NCI-H2081 (cell line): Measurements from ENCODE around the gene ESPNL.
"Not testable (repeated sequence)": the region's sequence is repeated elsewhere in the genome, so short reads cannot be mapped to it uniquely, and the experiment has no call there.

Experiments used
- DNase-seq, 2 experiments: peaks; one replicate each; lab custom pipeline; 2025; lab: John Stamatoyannopoulos, UW

ESPNL gene

GRCh38 chr2:238159071-238159539 is 59.0 kb downstream of the ESPNL start:
- no peak for DNase-seq

DNA sequence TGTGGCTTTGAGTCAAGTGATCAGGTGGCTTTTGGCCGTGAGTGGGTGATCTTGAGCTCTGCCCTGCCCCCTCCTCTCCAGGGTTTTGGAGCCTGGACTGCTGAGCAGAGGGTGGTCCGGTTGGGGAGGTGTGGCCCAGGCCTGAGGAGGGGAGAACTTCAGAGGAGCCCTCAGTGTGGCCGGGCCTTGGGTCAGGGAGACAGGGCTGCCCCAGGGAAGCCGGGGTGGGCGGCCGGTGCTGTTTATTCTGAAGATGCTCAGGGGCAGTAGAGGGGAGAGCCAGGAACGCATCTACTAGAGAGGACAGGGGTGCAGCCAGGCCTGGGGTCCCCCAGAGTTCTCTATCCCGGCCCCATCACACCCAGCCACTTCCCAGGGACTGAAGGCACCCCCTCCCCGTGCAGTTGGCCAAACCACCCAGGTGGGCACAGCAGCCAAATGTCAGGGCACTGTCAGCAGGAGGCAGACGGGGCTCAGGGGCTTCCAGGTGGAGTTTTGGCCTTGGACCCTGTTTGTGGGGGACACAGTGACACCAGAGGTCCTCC is 59.6 kb downstream of the ESPNL start:
- no peak for DNase-seq

DNA sequence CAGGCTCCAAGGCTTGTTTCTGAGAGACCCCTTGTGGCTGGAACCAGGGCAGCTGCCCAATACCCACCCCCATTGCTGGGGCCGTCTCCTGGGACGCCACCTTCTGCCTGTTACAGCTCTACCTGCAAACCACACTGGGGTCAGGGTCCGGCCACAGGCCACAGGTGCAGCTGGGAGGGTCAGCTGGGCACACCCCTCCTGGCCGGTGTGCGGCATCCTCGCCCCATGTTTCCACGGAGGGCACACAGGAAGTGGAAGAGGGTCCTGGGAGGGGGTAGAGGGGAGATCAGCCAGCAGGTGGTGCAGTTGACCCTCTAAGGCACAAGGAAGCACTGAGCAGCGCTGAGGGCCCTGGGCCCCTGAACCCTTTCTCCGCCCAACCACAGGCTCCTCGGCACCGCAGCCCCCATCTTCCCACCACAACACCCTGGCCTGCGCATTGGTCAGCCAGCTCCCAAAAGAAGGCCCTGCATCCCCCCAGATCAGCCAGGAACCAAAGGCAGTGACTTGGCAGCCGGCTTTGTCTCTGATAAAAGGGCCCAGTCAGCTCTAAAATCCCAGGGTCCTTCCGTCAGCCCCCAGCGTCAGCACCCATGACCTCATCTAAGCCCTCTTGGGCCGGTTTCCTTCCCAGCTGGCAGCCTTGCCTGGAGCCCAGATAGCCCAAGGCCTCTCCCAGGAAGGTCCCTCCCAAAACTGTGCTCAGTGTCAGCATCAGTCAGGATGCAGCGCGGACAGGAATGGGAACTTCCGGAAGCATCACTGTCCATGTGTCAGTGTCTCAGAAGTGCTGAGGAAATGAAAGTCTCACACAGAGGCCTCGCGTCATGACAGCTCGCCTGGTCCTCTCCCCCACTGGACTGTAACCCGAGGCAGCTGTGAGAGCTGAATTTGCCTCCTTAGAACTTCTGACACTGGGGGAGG is 60.3 kb downstream of the ESPNL start:
- DNase-seq: no peak

DNA sequence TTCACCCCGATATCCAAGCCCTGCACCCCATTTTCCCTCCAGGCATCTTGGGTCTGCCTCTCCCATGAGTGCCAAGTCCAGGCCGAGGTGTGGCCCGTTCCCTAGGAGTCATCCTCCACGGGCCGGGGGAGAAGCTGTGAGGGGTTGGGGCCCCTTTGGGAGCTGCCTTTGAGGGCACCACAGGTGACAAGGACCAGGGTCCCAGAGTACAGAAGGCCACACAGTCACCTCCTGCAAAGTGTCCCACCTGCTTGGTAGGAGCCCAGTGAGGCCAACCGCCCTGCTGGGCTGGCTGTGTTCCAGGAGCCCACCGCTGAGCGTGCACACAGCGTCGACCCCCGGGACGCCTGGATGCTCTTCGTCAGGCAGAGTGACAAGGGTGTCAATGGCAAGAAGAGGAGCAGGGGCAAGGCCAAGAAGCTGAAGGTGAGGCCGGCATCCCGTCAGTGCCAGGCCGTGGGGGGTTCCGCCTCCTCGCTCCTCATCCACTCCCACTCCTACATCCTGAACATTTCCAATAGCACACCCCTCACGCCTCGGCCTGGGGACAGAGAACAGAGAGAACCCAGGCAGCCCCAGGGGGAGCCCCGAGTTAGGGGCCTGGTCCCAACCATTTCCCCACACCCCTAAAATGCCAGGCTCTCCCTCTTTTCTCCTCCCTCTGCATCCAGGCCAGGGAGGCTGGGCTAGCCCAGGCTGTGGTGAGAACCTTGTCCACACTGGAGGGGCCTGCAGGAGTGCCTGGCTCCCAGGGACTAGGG is 61.3 kb downstream of the ESPNL start:
- no peak for DNase-seq

DNA sequence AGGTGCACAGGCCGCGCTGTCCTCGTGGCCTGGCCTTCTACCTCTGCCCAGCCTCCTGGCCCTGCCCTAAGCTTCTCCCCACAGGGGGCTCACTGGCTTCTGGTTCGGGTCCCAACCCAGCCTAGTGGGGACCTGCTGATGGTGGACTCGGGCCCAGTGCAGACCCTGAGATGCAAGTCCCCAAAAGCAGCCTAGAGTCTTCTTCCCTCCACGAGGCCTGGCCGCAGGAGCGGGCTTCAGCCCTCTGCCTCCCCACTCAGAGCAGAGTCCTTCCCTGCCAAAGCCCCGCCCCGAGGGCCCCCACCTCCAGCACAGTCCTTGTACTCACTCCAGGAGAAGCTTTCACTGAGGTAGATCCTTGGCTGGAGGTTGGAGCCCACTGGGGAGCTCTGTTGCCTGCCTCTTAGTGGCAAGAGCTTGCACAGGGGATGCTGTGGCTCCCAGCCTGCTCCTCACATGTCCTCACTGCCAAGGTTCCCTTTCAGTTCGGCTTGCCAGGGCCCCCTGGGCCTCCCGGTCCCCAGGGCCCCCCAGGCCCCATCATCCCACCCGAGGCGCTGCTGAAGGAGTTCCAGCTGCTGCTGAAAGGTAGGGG is 62.2 kb downstream of the ESPNL start:
- no peak for DNase-seq

GRCh38 chr2:238162846-238163441 is 62.8 kb downstream of the ESPNL start:
- no peak for DNase-seq

DNA sequence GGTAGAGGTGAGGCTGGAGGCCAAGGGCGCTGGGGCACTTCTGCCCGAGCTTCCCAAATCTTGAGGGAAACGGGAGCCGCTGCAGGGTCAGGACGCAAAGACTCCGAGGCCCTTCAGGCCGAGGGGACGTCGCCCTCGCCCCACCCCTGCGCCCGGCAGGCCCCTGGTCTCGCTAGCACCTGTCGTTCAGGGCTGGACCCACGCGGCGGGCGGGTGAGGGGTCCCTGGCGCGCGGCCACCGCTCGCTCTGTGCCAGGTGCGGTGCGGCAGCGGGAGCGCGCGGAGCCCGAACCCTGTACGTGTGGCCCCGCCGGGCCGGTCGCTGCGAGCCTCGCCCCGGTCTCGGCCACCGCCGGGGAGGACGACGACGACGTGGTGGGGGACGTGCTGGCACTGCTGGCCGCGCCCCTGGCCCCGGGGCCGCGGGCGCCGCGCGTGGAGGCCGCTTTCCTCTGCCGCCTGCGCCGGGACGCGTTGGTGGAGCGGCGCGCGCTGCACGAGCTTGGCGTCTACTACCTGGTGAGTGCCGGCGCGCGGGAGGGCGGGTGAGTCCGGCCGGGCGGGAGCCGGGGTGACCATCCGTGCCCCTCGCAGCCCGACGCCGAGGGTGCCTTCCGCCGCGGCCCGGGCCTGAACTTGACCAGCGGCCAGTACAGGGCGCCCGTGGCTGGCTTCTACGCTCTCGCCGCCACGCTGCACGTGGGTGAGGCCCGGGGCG is 63.5 kb downstream of the ESPNL start:
- DNase-seq: no peak

DNA sequence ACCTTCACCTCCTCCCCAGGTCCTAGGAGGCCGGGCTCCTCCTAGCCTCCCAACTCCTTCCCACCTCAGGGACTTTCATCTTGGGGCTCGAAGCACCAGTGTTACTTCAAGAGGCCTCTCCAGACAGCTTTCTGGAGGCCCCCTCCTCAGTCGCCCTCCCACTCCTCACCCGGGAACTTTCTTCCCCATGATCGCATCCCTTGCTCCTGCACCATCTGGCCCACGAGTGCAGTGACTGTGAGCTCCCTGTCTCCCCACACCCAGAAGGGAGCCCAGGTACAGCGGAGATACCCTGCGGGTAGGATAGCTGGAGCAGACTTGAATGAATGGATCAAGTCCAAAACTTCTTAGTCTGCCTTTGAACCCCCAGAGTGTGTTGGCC is 64.8 kb downstream of the ESPNL start:
- no peak for DNase-seq

GRCh38 chr2:238165288-238165921 is 65.3 kb downstream of the ESPNL start:
- no peak for DNase-seq

DNA sequence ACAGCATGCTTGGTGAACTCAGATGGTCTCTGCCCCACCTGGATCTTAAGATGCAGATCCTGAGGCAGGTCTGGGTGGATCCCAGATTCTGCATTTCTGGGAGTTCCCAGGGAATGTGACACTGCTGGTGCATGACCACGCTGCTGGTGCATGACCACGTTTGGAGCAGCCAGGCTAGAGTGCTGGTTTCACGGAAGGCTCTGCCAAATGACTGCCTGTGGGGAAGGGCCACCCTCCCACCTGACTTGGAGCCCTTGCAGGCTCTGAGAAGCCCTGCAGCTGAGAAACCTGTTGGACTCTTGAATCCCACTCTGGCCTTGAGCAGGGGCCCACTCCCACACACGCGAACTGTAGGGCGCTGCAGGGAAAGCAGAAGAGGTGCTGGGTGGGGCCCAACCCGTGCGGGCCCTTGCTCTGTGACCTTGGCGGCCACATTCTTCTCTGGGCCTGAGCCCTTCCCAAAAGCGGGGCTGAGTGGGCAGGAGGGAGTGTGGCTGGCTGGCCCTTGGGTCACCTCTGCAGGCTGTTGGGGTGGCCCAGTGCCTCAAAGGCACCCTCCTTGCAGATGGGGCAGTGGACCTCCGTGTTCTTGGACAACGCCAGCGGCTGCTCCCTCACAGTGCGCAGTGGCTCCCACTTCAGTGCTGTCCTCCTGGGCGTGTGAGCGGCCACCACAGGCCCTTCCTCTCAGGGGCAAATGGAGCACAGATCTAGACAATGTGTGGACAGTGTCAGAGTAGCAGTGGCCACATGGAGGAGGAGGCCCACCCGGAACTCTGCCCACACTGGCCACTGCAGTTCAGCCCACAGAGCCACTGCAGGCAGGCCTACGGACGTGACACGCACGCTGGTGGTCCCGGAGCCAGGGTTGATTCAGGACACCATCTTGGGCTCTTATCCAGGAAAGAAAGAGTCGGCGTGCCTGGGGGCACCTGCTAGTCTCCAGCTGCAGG is 66.5 kb downstream of the ESPNL start:
- no peak for DNase-seq

DNA sequence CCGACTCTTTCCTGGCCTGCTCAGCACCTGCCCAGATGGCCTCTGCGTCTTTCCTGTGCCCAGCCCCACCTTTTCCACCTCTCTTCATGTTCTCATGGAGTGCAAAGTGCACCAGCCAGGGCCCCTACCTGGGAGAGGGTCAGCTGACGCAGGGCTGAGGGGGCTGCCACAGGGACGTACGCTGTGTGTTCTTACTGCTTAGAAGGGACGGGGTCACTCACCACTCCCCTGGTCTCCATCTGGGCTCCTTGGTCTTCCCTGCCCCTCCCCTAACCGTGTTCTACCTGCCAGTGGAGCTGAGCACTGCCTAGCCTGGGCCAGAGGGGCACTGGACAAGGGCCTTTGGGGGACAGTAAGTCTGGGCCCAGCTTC is 67.2 kb downstream of the ESPNL start:
- DNase-seq: no peak

DNA sequence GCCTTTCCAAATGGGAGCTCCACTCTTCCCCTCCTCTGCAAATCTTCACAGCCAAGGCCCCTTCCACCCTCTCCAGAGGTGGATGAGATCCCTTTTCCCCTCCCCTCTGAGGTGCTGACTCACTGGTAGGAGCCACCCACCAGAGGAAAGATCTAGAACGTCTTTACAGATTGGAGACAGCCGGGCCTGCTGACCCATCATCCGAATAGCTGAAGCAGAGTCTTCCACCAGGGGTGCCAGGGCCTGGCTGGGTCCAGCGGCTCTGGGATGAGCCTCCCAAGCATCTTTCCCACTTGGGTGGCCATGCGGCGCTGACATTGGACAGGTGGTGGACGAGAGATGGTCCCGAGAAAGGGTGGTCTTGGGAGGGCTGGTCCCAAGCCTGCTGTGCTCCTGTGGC is 67.6 kb downstream of the ESPNL start:
- no peak for DNase-seq

DNA sequence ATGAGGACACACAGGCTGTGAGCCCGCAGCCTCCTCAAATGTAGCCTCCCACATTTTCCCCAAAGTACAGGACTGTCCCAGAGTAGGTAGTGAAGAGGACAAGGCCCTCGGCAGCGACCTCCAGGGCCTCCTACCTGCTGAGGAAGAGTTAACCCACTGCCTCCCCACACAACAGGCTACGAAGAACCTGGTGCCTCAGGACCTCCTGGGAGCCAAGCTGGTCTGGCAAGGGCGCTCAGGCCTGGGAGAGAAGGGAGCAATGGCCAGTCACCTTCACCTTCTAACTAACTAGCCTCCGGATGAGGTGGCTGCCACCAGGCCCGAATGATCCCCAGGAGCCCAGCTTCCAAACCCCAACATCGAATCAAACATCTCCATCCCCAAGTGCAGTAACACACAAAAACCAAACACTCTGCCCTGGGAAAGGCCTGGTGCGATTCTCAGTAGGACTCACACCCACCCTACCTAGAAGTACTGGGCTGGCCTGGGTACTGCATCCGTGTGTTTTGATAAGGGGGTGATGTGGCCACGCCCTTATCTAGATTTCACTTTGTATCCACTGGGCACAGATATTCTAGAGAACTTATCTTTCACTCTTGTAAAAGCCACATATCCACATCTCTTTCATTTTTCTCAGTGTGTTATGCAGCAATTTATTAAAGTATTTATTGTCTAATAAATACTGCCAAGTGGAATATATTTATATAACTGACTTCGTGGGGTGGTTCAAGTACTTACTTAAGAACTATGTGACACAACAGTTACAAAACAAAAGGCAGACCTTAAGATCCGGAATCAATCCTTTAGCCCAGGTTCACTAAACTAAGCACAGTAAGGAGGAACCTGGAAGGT is 68.3 kb downstream of the ESPNL start:
- DNase-seq: no peak

GRCh38 chr2:238169048-238169707 is 69.0 kb downstream of the ESPNL start:
- DNase-seq: no peak

DNA sequence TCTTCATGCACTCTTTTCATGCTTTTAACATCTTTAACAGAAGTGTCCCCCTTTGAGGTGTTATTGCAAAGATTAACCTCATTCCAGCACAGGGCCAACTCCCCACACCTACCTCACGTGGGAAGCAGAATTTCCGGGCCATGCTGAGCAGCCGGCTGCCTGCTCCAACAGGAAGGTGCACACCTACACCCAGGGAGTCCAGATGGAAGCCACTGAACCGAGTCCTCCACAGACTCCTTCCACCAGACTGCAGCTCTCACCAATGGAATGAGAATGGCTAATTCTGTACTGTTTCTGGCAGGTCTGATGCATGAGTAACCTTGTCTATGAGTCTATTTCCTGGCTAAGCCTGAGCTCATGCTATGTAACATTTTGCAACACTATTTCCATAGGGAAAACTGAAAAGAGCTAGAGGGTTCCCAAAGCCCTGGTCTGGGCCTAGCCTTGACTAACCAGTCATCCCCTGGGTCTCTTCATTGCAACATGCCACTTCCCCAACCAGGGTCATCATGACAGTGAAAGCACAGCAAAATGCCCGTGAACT is 69.6 kb downstream of the ESPNL start:
- no peak for DNase-seq

DNA sequence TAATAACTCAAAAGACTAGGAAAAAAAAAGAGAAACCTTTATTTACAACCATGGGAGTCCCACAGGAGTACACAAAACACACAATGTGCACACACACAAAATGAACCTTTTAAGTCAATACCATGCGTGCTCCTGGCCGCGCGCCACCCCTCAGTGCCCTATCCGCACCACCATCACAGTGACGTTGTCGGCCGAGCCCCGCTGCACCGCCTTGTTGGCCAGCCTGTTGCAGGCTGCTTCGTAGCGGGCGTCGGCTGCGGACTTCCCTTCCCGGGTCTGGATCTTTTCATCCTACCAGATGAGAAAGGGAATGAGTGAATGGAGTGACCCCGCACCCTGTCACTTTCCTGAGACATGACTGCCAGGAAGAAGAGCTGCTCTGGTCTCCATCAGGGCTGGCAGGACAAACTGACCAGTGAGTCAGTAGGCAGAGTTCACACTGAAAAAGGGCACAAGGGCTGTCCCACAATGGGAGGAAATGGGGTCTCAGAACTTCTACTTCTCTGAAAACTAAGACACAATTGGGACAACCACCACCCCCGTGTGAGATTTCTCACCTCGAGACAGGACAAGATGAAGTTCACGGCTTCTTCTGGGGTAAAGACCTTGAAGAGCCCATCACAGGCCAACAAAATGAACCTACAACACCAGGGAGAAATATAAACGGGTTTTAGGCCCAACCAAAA is 70.4 kb downstream of the ESPNL start:
- no peak for DNase-seq

GRCh38 chr2:238171072-238171431 is 70.9 kb downstream of the ESPNL start:
- not testable (repeated sequence) for DNase-seq
